Measurements from ENCODE around the gene CCDC33. TPM values are rescaled to one million over a fixed set of nuclear protein-coding genes. Genes with fewer than 3 reads are reported as not detected.

The CCDC33 gene
- total and polyA plus RNA-seq, 2 experiments from 2014 or later = not detected

DNA sequence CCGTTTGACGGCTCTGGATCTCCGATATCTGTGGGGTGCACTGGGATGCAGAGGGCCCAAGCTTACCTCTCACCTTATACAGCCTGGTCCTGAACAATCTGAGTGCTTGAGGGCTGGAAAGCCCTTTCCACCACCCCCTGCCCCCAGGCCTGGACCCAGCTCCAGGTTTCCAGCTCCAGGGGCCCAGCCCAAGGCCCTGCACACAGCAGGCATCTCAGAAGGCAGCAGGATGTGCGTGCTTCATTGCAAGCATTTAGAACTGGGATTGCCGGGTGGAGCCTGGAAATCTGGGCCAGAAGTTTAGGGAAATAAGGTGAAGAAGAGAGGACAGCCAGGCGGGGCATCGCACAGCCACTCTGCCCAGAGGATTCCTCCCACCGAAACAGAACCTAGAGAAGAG is 25.6 kb downstream of the CCDC33 start:
- Histone ChIP-seq H3K36me3 (ENCODE audit: low read depth) (no peaks in the 10 kb centered on the region), H3K27me3 (replicated peaks; ENCODE audit: insufficient read depth) (peaks cover 38% of the 10 kb centered on the region)

DNA sequence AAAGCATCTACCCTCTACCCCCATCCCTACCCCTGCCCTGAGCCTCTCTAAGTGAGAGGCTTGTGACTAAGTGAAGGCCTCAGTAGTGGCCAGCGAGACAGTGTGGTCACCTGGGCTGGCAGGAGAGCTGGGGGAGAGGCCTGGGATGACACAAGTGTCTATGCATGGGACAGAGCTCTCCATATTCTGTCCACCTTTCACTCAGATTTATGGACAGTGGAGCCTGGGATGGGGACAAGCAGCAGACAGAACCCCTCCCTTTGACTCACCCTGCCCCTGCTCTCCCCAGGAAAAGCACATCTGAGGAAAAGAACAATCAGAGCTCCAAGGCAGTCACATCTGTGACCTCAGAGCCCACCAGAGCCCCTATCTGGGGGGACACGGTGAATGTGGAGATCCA is 26.0 kb downstream of the CCDC33 start:
- WGBS, 2 experiments (ENCODE audit: low coverage in 1 of 2, low lambda C conversion rate in 2 of 2, missing lambda C conversion rate in 2 of 2) = 49 to 67% methylated on average over 2 of the region's 2 CpGs
- peaks cover 43% of the 10 kb centered on the region for H3K27me3 ChIP-seq (replicated peaks; ENCODE audit: insufficient read depth)

More for the DNA sequence above, 25.6 kb downstream of the CCDC33 start:
- WGBS, 2 experiments (ENCODE audit: low coverage in 1 of 2, low lambda C conversion rate in 2 of 2, missing lambda C conversion rate in 2 of 2) = 52 to 61% methylated on average over 8 of the region's 8 CpGs
- TF ChIP-seq EZH2phosphoT487 (IDR thresholded peaks at IDR 0.05; ENCODE audit: insufficient read depth, low read depth) (no peak), EZH2 (IDR thresholded peaks at IDR 0.05; ENCODE audit: insufficient read depth, poor library complexity, severe bottlenecking) (no peak)
- Histone ChIP-seq H3K4me1 (ENCODE audit: insufficient read depth) (no peaks in the 10 kb centered on the region), H3K79me2 (ENCODE audit: insufficient read depth) (no peaks in the 10 kb centered on the region), H3K9me2 (ENCODE audit: insufficient read depth) (0 out of 2 replicates have a peak, but pooled peaks cover 3% of the 10 kb centered on the region), H3K9me3 (ENCODE audit: low read depth) (no peaks in the 10 kb centered on the region), H3K27ac (no peak overlapping the region), H4K20me1 (ENCODE audit: insufficient read depth) (no peaks in the 10 kb centered on the region), H3F3A (ENCODE audit: insufficient read depth) (no peaks in the 10 kb centered on the region), H3K9ac (no peak overlapping the region), H2AFZ (no peak overlapping the region), H3K4me2 (ENCODE audit: unreplicated experiment) (no peak overlapping the region), H3K4me3 (no peak overlapping the region)
- no peak for DNase-seq
- in situ Hi-C loops (cut with MboI) = no loop called here

DNA sequence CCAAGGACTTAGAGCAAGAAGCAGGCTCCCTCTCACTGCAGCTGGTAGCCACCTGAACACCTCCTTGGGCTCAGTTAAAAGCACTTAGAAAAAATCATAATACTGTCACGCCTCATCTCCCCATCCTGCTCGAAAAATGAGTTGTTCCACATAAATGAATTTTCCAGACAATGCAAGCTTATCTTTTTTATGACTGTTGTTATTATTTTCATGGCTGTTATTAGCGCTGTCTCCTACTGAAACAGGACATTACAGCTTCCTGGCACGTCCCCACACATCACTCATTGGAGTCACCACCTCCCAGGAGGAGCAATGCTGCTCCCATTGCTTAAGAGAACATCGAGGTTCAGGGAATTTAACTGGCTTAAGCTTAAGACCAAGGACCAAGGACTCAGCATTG is 26.5 kb downstream of the CCDC33 start:
- Histone ChIP-seq H3K36me3 (ENCODE audit: low read depth) (no peaks in the 10 kb centered on the region), H2AFZ (no peak overlapping the region), H3K79me2 (ENCODE audit: insufficient read depth) (no peaks in the 10 kb centered on the region), H3K9me3 (ENCODE audit: low read depth) (no peaks in the 10 kb centered on the region), H3K4me1 (ENCODE audit: insufficient read depth) (no peaks in the 10 kb centered on the region), H3K27me3 (replicated peaks; ENCODE audit: insufficient read depth) (peaks cover 44% of the 10 kb centered on the region), H3K27ac (no peak overlapping the region), H4K20me1 (ENCODE audit: insufficient read depth) (no peaks in the 10 kb centered on the region), H3K4me3 (no peak overlapping the region), H3K9ac (no peak overlapping the region), H3K9me2 (ENCODE audit: insufficient read depth) (0 out of 2 replicates have a peak, but pooled peaks cover 3% of the 10 kb centered on the region), H3F3A (ENCODE audit: insufficient read depth) (no peaks in the 10 kb centered on the region), H3K4me2 (ENCODE audit: unreplicated experiment) (no peak overlapping the region)
- 20 to 21% methylated on average over 5 of the region's 5 CpGs for WGBS, 2 experiments (ENCODE audit: low coverage in 1 of 2, low lambda C conversion rate in 2 of 2, missing lambda C conversion rate in 2 of 2)
- TF ChIP-seq EZH2 (IDR thresholded peaks at IDR 0.05; ENCODE audit: insufficient read depth, poor library complexity, severe bottlenecking) (no peak), EZH2phosphoT487 (IDR thresholded peaks at IDR 0.05; ENCODE audit: insufficient read depth, low read depth) (no peak)
- DNase-seq = no peak
- in situ Hi-C loops (cut with MboI) = no loop called here

More for the DNA sequence above, 26.0 kb downstream of the CCDC33 start:
- Histone ChIP-seq H3K4me3 (no peak overlapping the region), H3K4me2 (ENCODE audit: unreplicated experiment) (no peak overlapping the region), H3K9ac (no peak overlapping the region), H3K27ac (no peak overlapping the region), H3F3A (ENCODE audit: insufficient read depth) (no peaks in the 10 kb centered on the region), H2AFZ (no peak overlapping the region), H3K9me2 (ENCODE audit: insufficient read depth) (0 out of 2 replicates have a peak, but pooled peaks cover 3% of the 10 kb centered on the region), H3K36me3 (ENCODE audit: low read depth) (no peaks in the 10 kb centered on the region), H3K4me1 (ENCODE audit: insufficient read depth) (no peaks in the 10 kb centered on the region), H3K79me2 (ENCODE audit: insufficient read depth) (no peaks in the 10 kb centered on the region), H3K9me3 (ENCODE audit: low read depth) (no peaks in the 10 kb centered on the region), H4K20me1 (ENCODE audit: insufficient read depth) (no peaks in the 10 kb centered on the region)
- TF ChIP-seq EZH2phosphoT487 (IDR thresholded peaks at IDR 0.05; ENCODE audit: insufficient read depth, low read depth) (no peak), EZH2 (IDR thresholded peaks at IDR 0.05; ENCODE audit: insufficient read depth, poor library complexity, severe bottlenecking) (no peak)
- in situ Hi-C loops (cut with MboI) = no loop called here
- no peak for DNase-seq

GRCh38 chr15:74263466-74263865 is 27.3 kb downstream of the CCDC33 start:
- in situ Hi-C loops (cut with MboI) = no loop called here
- Histone ChIP-seq H2AFZ (no peak overlapping the region), H3K27ac (no peak overlapping the region), H3F3A (ENCODE audit: insufficient read depth) (no peaks in the 10 kb centered on the region), H3K4me2 (ENCODE audit: unreplicated experiment) (no peak overlapping the region), H3K79me2 (ENCODE audit: insufficient read depth) (no peaks in the 10 kb centered on the region), H3K4me3 (no peak overlapping the region), H3K4me1 (ENCODE audit: insufficient read depth) (no peaks in the 10 kb centered on the region), H3K27me3 (replicated peaks; ENCODE audit: insufficient read depth) (peaks cover 44% of the 10 kb centered on the region), H3K9ac (no peak overlapping the region), H4K20me1 (ENCODE audit: insufficient read depth) (no peaks in the 10 kb centered on the region), H3K36me3 (ENCODE audit: low read depth) (no peaks in the 10 kb centered on the region), H3K9me2 (ENCODE audit: insufficient read depth) (0 out of 2 replicates have a peak, but pooled peaks cover 3% of the 10 kb centered on the region), H3K9me3 (ENCODE audit: low read depth) (no peaks in the 10 kb centered on the region)
- whole genome bisulfite sequencing, 2 experiments (ENCODE audit: low coverage in 1 of 2, low lambda C conversion rate in 2 of 2, missing lambda C conversion rate in 2 of 2) = 57 to 61% methylated on average over 5 of the region's 5 CpGs
- DNase-seq = no peak
- no peak for TF ChIP-seq EZH2phosphoT487 (IDR thresholded peaks at IDR 0.05; ENCODE audit: insufficient read depth, low read depth)
- no peak for TF ChIP-seq EZH2 (IDR thresholded peaks at IDR 0.05; ENCODE audit: insufficient read depth, poor library complexity, severe bottlenecking)

DNA sequence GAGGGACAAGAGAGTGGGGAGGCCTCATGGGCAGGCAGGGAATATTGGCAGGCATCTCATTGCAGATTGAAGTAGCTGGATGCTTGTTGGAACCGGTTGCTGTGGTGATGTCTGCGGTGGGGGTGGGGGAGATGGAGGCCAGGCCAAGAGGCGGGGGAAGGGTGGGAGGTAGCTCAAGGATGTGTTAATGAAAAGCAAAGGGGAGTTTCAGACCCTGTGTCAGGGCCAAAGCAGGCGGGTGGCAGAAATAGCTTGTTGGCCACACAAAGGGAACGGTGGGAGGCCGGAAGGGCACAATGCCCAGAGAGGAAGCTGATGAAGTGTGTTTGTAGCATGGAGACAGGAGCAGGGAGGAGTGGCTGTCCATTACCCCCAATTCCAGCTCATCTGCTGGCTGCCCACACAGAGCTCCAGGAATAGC is 28.0 kb downstream of the CCDC33 start:
- Histone ChIP-seq H3K4me1 (ENCODE audit: insufficient read depth) (no peaks in the 10 kb centered on the region), H3K9me2 (ENCODE audit: insufficient read depth) (0 out of 2 replicates have a peak, but pooled peaks cover 3% of the 10 kb centered on the region), H3K27me3 (replicated peaks; ENCODE audit: insufficient read depth) (peaks cover 42% of the 10 kb centered on the region), H3K27ac (no peak overlapping the region), H3K9me3 (ENCODE audit: low read depth) (no peaks in the 10 kb centered on the region), H3K79me2 (ENCODE audit: insufficient read depth) (no peaks in the 10 kb centered on the region), H3K36me3 (ENCODE audit: low read depth) (no peaks in the 10 kb centered on the region), H4K20me1 (ENCODE audit: insufficient read depth) (no peaks in the 10 kb centered on the region), H3F3A (ENCODE audit: insufficient read depth) (no peaks in the 10 kb centered on the region), H3K9ac (no peak overlapping the region), H3K4me2 (ENCODE audit: unreplicated experiment) (no peak overlapping the region), H3K4me3 (no peak overlapping the region), H2AFZ (no peak overlapping the region)
- TF ChIP-seq EZH2phosphoT487 (IDR thresholded peaks at IDR 0.05; ENCODE audit: insufficient read depth, low read depth) = no peak
- TF ChIP-seq EZH2 (IDR thresholded peaks at IDR 0.05; ENCODE audit: insufficient read depth, poor library complexity, severe bottlenecking) = no peak
- no peak for DNase-seq
- in situ Hi-C loops (cut with MboI) = no loop called here
- WGBS, 2 experiments (ENCODE audit: low coverage in 1 of 2, low lambda C conversion rate in 2 of 2, missing lambda C conversion rate in 2 of 2) = 22 to 31% methylated on average over 5 to 6 of the region's 6 CpGs
